Measurements from ENCODE around the gene GRK5. TPM values are rescaled to one million over a fixed set of nuclear protein-coding genes. Genes with fewer than 3 reads are reported as not detected.
A peak's percentile ranks its signal among the peaks of the same experiment; 100 is the strongest.

The GRK5 gene
- total RNA-seq, 1 donor from 2014 or later, result 4.3 TPM

DNA sequence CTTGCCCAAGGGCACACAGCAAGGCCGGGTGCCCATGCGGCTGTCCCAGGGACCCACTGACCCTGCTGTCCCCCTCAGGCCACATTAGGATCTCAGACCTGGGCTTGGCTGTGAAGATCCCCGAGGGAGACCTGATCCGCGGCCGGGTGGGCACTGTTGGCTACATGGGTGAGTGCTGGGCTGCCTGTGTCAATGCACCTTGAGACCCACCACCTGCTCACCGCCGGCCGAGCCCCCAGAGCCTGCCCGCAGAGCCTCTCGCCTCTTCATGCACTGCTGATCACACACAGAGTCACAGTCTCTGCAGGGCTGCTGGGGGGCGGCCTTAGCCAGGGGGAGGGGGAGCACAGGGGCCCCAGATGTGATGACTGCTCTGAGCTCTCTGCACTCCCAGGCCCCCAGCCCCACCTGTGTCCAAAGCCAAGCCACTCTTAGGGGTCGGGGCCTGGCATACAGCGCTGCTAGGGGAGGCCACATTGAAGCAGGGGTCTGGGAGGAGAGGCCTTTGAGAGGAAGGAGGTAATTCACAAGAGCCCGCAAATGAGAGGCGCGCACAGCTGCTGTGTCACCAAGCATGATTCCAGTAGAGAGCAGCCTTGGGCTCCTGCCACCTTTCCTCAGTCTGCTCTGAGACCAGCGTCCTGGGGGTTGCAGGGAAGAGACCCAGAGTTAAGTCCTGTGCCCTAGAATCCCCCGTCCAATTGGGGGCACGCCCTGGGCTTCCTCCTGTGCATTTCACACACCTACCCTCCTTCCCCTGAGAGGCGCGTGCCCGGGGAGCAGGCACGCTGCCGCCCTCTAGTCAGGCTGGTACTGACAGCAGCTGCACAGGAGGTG is 234.8 kb downstream of the GRK5 start:
- DNase-seq (ENCODE audit: low spot score), result peak; percentile 53
- Mint-ChIP-seq H3K27me3 (ENCODE audit: insufficient read depth, low read depth) (peaks cover 8% of the 10 kb centered on the region), H3K4me1 (peaks cover 24% of the 10 kb centered on the region), H3K36me3 (peaks cover 4% of the 10 kb centered on the region), H3K27ac (peak overlapping the region; percentile 76), H3K9me3 (peaks cover 4% of the 10 kb centered on the region), H3K4me3 (no peak overlapping the region)
- H2AFZ ChIP-seq (replicated peaks), result no peak overlapping the region
- no peak overlapping the region for H3K4me3 ChIP-seq
- H3K27me3 ChIP-seq, result no peaks in the 10 kb centered on the region
- no peaks in the 10 kb centered on the region for H3K36me3 ChIP-seq
- peak overlapping the region; percentile 38 for H3K4me2 ChIP-seq
- no peaks in the 10 kb centered on the region for H3K79me2 ChIP-seq (ENCODE audit: low read depth)
- no peaks in the 10 kb centered on the region for H3F3A ChIP-seq (ENCODE audit: low read depth)
- H3K4me1 ChIP-seq, result peaks cover 9% of the 10 kb centered on the region
- H4K20me1 ChIP-seq (ENCODE audit: low read depth), result no peaks in the 10 kb centered on the region
- no peaks in the 10 kb centered on the region for H3K9me3 ChIP-seq (ENCODE audit: low read depth)
- TF ChIP-seq, protein P1, sequence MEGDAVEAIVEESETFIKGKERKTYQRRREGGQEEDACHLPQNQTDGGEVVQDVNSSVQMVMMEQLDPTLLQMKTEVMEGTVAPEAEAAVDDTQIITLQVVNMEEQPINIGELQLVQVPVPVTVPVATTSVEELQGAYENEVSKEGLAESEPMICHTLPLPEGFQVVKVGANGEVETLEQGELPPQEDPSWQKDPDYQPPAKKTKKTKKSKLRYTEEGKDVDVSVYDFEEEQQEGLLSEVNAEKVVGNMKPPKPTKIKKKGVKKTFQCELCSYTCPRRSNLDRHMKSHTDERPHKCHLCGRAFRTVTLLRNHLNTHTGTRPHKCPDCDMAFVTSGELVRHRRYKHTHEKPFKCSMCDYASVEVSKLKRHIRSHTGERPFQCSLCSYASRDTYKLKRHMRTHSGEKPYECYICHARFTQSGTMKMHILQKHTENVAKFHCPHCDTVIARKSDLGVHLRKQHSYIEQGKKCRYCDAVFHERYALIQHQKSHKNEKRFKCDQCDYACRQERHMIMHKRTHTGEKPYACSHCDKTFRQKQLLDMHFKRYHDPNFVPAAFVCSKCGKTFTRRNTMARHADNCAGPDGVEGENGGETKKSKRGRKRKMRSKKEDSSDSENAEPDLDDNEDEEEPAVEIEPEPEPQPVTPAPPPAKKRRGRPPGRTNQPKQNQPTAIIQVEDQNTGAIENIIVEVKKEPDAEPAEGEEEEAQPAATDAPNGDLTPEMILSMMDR (IDR thresholded peaks at IDR 0.05), result peak; percentile 10
- TF ChIP-seq EZH2phosphoT487 (IDR thresholded peaks at IDR 0.05), result no peak
- H3K27ac ChIP-seq, result peak overlapping the region; percentile 37
- H3K9ac ChIP-seq, result no peak overlapping the region

DNA sequence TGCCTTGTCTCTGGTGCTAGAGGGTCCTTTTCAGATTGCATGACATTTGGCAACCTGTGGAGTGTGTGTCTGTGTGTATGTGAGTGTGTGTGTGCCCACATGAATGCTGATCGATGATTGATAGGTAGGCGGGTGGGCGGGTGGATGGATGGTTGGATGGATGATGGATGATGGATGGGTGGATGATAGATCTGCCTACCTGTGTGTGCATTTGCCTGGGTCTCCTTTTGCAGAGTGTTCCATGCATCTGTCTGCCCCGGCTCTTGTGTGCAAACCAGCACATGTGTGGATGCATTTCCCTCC is 235.3 kb downstream of the GRK5 start:
- DNase-seq (ENCODE audit: low spot score), result no peak
- H3K27me3 Mint-ChIP-seq (ENCODE audit: insufficient read depth, low read depth), result peaks cover 8% of the 10 kb centered on the region
- TF ChIP-seq EZH2phosphoT487 (IDR thresholded peaks at IDR 0.05) (no peak), EZH2 (IDR thresholded peaks at IDR 0.05) (no peak)
- TF ChIP-seq, protein P1 (IDR thresholded peaks at IDR 0.05), result no peak
- H3K27me3 ChIP-seq, result no peaks in the 10 kb centered on the region
- no peak overlapping the region for H3K4me3 Mint-ChIP-seq
- H3K36me3 ChIP-seq, result no peaks in the 10 kb centered on the region
- H3K9me3 ChIP-seq (ENCODE audit: low read depth), result no peaks in the 10 kb centered on the region
- H3K4me1 ChIP-seq, result peaks cover 9% of the 10 kb centered on the region
- H3K36me3 Mint-ChIP-seq, result peaks cover 2% of the 10 kb centered on the region
- H3K9ac ChIP-seq, result no peak overlapping the region
- H3K4me2 ChIP-seq, result peak overlapping the region; percentile 38
- H3K9me3 Mint-ChIP-seq, result peaks cover 4% of the 10 kb centered on the region
- no peak overlapping the region for H3K4me3 ChIP-seq
- peaks cover 27% of the 10 kb centered on the region for H3K4me1 Mint-ChIP-seq
- no peaks in the 10 kb centered on the region for H4K20me1 ChIP-seq (ENCODE audit: low read depth)
- peak overlapping the region; percentile 76 for H3K27ac Mint-ChIP-seq
- no peaks in the 10 kb centered on the region for H3K79me2 ChIP-seq (ENCODE audit: low read depth)
- no peak overlapping the region for H2AFZ ChIP-seq (replicated peaks)
- no peak overlapping the region for H3K27ac ChIP-seq
- H3F3A ChIP-seq (ENCODE audit: low read depth), result no peaks in the 10 kb centered on the region

DNA sequence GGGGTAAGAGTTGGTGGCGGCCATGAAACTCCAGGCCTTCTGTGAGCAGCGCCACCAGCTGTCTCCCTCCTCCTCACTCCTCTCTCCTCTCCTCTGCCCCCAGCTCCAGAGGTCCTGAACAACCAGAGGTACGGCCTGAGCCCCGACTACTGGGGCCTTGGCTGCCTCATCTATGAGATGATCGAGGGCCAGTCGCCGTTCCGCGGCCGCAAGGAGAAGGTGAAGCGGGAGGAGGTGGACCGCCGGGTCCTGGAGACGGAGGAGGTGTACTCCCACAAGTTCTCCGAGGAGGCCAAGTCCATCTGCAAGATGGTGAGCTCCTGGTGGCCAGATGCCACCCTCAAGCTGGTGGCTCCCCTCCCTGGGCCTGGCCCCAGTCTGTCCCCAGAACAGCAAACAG is 236.1 kb downstream of the GRK5 start:
- Mint-ChIP-seq H3K27me3 (ENCODE audit: insufficient read depth, low read depth) (peaks cover 8% of the 10 kb centered on the region), H3K27ac (peak overlapping the region; percentile 37), H3K4me1 (peaks cover 28% of the 10 kb centered on the region), H3K9me3 (peaks cover 2% of the 10 kb centered on the region), H3K4me3 (no peak overlapping the region), H3K36me3 (no peaks in the 10 kb centered on the region)
- H3K4me1 ChIP-seq, result peaks cover 11% of the 10 kb centered on the region
- no peaks in the 10 kb centered on the region for H3K36me3 ChIP-seq
- DNase-seq (ENCODE audit: low spot score), result no peak
- no peaks in the 10 kb centered on the region for H3K9me3 ChIP-seq (ENCODE audit: low read depth)
- H3K27ac ChIP-seq, result no peak overlapping the region
- H4K20me1 ChIP-seq (ENCODE audit: low read depth), result no peaks in the 10 kb centered on the region
- no peaks in the 10 kb centered on the region for H3F3A ChIP-seq (ENCODE audit: low read depth)
- no peak overlapping the region for H3K4me3 ChIP-seq
- no peak overlapping the region for H3K9ac ChIP-seq
- H3K27me3 ChIP-seq, result no peaks in the 10 kb centered on the region
- no peak for TF ChIP-seq EZH2phosphoT487 (IDR thresholded peaks at IDR 0.05)
- TF ChIP-seq EZH2 (IDR thresholded peaks at IDR 0.05), result no peak
- TF ChIP-seq, protein P1 (IDR thresholded peaks at IDR 0.05), result no peak
- no peak overlapping the region for H2AFZ ChIP-seq (replicated peaks)
- no peak overlapping the region for H3K4me2 ChIP-seq
- no peaks in the 10 kb centered on the region for H3K79me2 ChIP-seq (ENCODE audit: low read depth)
